Prostate gland (tissue), 2 donors: ENCODE results near the gene RFX2.

ENCODE experiments used
- POLR2AphosphoS5 ChIP-seq: sonication (generic); formaldehyde crosslinking; IDR thresholded peaks from one replicate; pipeline ENCODE4 v1.6.1; 2017; ENCODE audit warnings: antibody characterized with exemption
- TF ChIP-seq, protein P1 (sequence below), 4 experiments: fragments of 200-600 bp in 2 of 4; fragments of 450-650 bp in 2 of 4; sonication (generic) in 2 of 4; IDR thresholded peaks; 1 replicate in 3 of 4; 2 replicates in 1 of 4; pipeline ENCODE4 v1.5.1; 2016 to 2019; ENCODE audit warnings: antibody characterized with exemption in 4 of 4, mild to moderate bottlenecking in 2 of 4, moderate library complexity in 2 of 4

- peak; percentile 54 for TF ChIP-seq POLR2AphosphoS5
- TF ChIP-seq, protein P1, sequence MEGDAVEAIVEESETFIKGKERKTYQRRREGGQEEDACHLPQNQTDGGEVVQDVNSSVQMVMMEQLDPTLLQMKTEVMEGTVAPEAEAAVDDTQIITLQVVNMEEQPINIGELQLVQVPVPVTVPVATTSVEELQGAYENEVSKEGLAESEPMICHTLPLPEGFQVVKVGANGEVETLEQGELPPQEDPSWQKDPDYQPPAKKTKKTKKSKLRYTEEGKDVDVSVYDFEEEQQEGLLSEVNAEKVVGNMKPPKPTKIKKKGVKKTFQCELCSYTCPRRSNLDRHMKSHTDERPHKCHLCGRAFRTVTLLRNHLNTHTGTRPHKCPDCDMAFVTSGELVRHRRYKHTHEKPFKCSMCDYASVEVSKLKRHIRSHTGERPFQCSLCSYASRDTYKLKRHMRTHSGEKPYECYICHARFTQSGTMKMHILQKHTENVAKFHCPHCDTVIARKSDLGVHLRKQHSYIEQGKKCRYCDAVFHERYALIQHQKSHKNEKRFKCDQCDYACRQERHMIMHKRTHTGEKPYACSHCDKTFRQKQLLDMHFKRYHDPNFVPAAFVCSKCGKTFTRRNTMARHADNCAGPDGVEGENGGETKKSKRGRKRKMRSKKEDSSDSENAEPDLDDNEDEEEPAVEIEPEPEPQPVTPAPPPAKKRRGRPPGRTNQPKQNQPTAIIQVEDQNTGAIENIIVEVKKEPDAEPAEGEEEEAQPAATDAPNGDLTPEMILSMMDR (IDR thresholded peaks at IDR 0.05), result peak; percentile 56 to 88 (median 82)
Measured at GRCh38 chr19:6048793-6049405, 61.4 kb downstream of the RFX2 start.
